Measurements from ENCODE around the gene COPZ2.

DNA sequence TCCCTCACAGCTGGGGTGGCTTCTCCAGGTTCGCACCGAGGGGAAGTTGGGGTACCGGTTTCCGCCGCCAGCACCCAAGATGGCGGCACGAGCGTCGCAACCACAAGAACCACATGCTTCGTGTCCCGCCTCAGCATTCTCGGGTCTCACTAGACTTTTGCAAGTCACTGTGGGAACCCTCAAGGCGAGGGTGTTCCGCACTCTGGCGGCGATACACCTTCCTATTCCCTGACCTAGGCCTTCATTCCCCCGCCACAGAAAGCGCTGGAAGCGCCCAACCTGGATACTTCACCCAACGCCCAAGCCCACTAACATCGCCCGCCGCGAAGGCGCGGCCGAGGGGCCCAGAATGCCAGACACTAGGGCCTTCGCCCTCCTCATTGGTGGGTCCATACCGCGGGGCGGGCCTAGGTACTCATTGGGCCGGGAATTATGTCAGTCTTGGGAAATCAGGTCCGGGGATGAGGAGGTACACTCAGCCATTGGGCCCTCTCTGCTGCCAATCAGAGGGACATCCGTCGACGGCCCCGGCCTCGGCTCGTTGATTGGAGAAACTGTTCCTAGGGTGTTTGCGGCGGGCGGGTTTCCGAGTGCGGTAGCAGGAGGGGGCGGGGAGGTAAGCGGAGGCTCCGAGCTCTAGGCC lies 10.3 kb upstream of the COPZ2 start, which contains the start of gene NFE2L1:
- TF ChIP-seq, protein P1, sequence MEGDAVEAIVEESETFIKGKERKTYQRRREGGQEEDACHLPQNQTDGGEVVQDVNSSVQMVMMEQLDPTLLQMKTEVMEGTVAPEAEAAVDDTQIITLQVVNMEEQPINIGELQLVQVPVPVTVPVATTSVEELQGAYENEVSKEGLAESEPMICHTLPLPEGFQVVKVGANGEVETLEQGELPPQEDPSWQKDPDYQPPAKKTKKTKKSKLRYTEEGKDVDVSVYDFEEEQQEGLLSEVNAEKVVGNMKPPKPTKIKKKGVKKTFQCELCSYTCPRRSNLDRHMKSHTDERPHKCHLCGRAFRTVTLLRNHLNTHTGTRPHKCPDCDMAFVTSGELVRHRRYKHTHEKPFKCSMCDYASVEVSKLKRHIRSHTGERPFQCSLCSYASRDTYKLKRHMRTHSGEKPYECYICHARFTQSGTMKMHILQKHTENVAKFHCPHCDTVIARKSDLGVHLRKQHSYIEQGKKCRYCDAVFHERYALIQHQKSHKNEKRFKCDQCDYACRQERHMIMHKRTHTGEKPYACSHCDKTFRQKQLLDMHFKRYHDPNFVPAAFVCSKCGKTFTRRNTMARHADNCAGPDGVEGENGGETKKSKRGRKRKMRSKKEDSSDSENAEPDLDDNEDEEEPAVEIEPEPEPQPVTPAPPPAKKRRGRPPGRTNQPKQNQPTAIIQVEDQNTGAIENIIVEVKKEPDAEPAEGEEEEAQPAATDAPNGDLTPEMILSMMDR (IDR thresholded peaks at IDR 0.05), result no peak
- TF ChIP-seq EP300 (IDR thresholded peaks at IDR 0.05), result no peak

Data from suprapubic skin (tissue), 3 donors.